DMS 273 treated with DMSO at 0.1 percent for 48 hours (cell line): ENCODE data around the gene DGKI.

Experiments used
- DNase-seq: peaks from one replicate; lab custom pipeline; 2025; lab: John Stamatoyannopoulos, UW

The DGKI gene

GRCh38 chr7:137593115-137593711 is 253.6 kb downstream of the DGKI start:
- DNase-seq, result no peak

GRCh38 chr7:137592232-137592896 is 254.4 kb downstream of the DGKI start:
- peak; percentile 47 for DNase-seq

- no peak for DNase-seq
These were observed 255.3 kb downstream of the DGKI start for GRCh38 chr7:137591421-137591837.

- DNase-seq, result no peak
These were observed 255.9 kb downstream of the DGKI start for GRCh38 chr7:137590756-137591305.

GRCh38 chr7:137590071-137590755 is 256.6 kb downstream of the DGKI start:
- no peak for DNase-seq

GRCh38 chr7:137587326-137587725 is 259.4 kb downstream of the DGKI start:
- no peak for DNase-seq

- DNase-seq, result no peak
These were observed 261.2 kb downstream of the DGKI start for GRCh38 chr7:137585591-137585990.

- no peak for DNase-seq
These were observed 263.6 kb downstream of the DGKI start for GRCh38 chr7:137583172-137583571.

GRCh38 chr7:137579913-137580640 is 266.7 kb downstream of the DGKI start:
- no peak for DNase-seq

- no peak for DNase-seq
These were observed 268.2 kb downstream of the DGKI start for GRCh38 chr7:137578541-137578940.

- DNase-seq, result no peak
These were observed 269.6 kb downstream of the DGKI start for GRCh38 chr7:137577184-137577583.

GRCh38 chr7:137576481-137576880 is 270.3 kb downstream of the DGKI start:
- no peak for DNase-seq

- no peak for DNase-seq
These were observed 272.0 kb downstream of the DGKI start for GRCh38 chr7:137574812-137575211.

- no peak for DNase-seq
These were observed 274.6 kb downstream of the DGKI start for GRCh38 chr7:137572056-137572784.

GRCh38 chr7:137564677-137565076 is 282.1 kb downstream of the DGKI start:
- no peak for DNase-seq

GRCh38 chr7:137563981-137564380 is 282.8 kb downstream of the DGKI start:
- DNase-seq, result no peak

- DNase-seq, result no peak
These were observed 299.3 kb downstream of the DGKI start for GRCh38 chr7:137547485-137547884.

GRCh38 chr7:137546671-137547070 is 300.1 kb downstream of the DGKI start:
- DNase-seq, result no peak

GRCh38 chr7:137546009-137546408 is 300.8 kb downstream of the DGKI start:
- no peak for DNase-seq

GRCh38 chr7:137545059-137545716 is 301.6 kb downstream of the DGKI start:
- DNase-seq, result no peak

GRCh38 chr7:137544453-137545058 is 302.2 kb downstream of the DGKI start:
- no peak for DNase-seq
